ENCODE data around the gene KCP. TPM values are rescaled to one million over a fixed set of nuclear protein-coding genes. Genes with fewer than 3 reads are reported as not detected.

KCP gene
- total and polyA plus RNA-seq, 2 of the 13 experiments (the other 11 are each of a cell fraction or from before 2014, with no cell fraction given), result 0.37 to 1.0 TPM

GRCh38 chr7:128862571-128863432, 47.7 kb downstream of the KCP start, which contains the start of gene ATP6V1F (continued):
- TF ChIP-seq REST (IDR thresholded peaks at IDR 0.05; ENCODE audit: borderline replicate concordance in 1 of 2, low read depth in 1 of 2, low read length in 2 of 2) (no peak), ZNF263 (CRISPR knock-in tag; IDR thresholded peaks at IDR 0.05) (no peak), FOXA1 (IDR thresholded peaks at IDR 0.05) (no peak), FOXA1 (CRISPR knock-in tag; IDR thresholded peaks at IDR 0.05) (no peak), ZNF34 (CRISPR knock-in tag; IDR thresholded peaks at IDR 0.05; ENCODE audit: borderline replicate concordance) (no peak), HMG20A (CRISPR knock-in tag; IDR thresholded peaks at IDR 0.05; ENCODE audit: borderline replicate concordance) (no peak), CREBL2 (CRISPR knock-in tag; IDR thresholded peaks at IDR 0.05; ENCODE audit: borderline replicate concordance) (no peak), ZNF234 (CRISPR knock-in tag; conservative IDR thresholded peaks at IDR 0.05) (no peak), HDAC2 (CRISPR knock-in tag; IDR thresholded peaks at IDR 0.05) (no peak), ZNF784 (CRISPR knock-in tag; IDR thresholded peaks at IDR 0.05; ENCODE audit: borderline replicate concordance) (no peak), ZNF672 (CRISPR knock-in tag; IDR thresholded peaks at IDR 0.05) (no peak), TEAD2 (CRISPR knock-in tag; IDR thresholded peaks at IDR 0.05) (no peak), ZMYM2 (CRISPR knock-in tag; IDR thresholded peaks at IDR 0.05) (no peak; the same call in 1 of the 2 replicates), HDAC6 (IDR thresholded peaks at IDR 0.05; ENCODE audit: low read depth, low read length) (no peak), ZBTB39 (CRISPR knock-in tag; IDR thresholded peaks at IDR 0.05) (no peak), CERS6 (CRISPR knock-in tag; IDR thresholded peaks at IDR 0.05) (no peak), ZNF496 (CRISPR knock-in tag; IDR thresholded peaks at IDR 0.05; ENCODE audit: insufficient replicate concordance) (no peak), RXRB (CRISPR knock-in tag; IDR thresholded peaks at IDR 0.05; ENCODE audit: borderline replicate concordance) (no peak), ZBTB7B (CRISPR knock-in tag; IDR thresholded peaks at IDR 0.05) (no peak), AKAP8 (CRISPR knock-in tag; IDR thresholded peaks at IDR 0.05) (peak; percentile 60; the same call in 1 of the 2 replicates), ZNF350 (CRISPR knock-in tag; IDR thresholded peaks at IDR 0.05; ENCODE audit: borderline replicate concordance, low read depth) (no peak), THAP11 (CRISPR knock-in tag; IDR thresholded peaks at IDR 0.05) (peak; percentile 98), ZC3H4 (CRISPR knock-in tag; IDR thresholded peaks at IDR 0.05; ENCODE audit: borderline replicate concordance) (no peak)
